H1 (cell line): ENCODE measurements around the gene TMPRSS9. TPM values are rescaled to one million over a fixed set of nuclear protein-coding genes. Genes with fewer than 3 reads are reported as not detected.

Experiments used
- CTCF ChIA-PET: fragments of 300-600 bp; sonication (Branson Sonifier 250); formaldehyde crosslinking; loops from one replicate; lab custom pipeline; 2021; ENCODE audit not compliant: partially characterized antibody; lab: Charles Lee
- POLR2A ChIA-PET: fragments of 300-600 bp; sonication (Branson Sonifier 250); formaldehyde crosslinking; loops from one replicate; lab custom pipeline; 2021; ENCODE audit warnings: inconsistent platforms; ENCODE audit not compliant: partially characterized antibody; lab: Charles Lee
- DNase-seq, 2 experiments: peaks; one replicate each; pipeline versions ENCODE4 v3.0.0 to v3.0.0-alpha.2; 2010 to 2022; ENCODE audit warnings: low spot score in 2 of 2, low read depth in 1 of 2, mixed read lengths in 1 of 2
- FAIRE-seq: peaks from 2 replicates; lab custom pipeline; 2011; peaks lifted over from hg19 to GRCh38; lab: Jason Lieb, UNC
- H2AFZ ChIP-seq: 2 replicates; pipeline ENCODE4 v1.8.1; 2012; ENCODE audit warnings: low read length, inconsistent platforms
- H2AK5ac ChIP-seq: 2 replicates; pipeline ENCODE4 v1.6.1; 2013; ENCODE audit warnings: low read depth, low read length
- H2BK120ac ChIP-seq: replicated peaks from 2 replicates; pipeline ENCODE3; 2013; ENCODE audit warnings: low read depth, low read length, inconsistent platforms
- H2BK12ac ChIP-seq: 2 replicates; pipeline ENCODE4 v1.6.1; 2013; ENCODE audit warnings: low read depth, low read length
- H2BK15ac ChIP-seq: 2 replicates; pipeline ENCODE4 v1.6.1; 2013; ENCODE audit warnings: low read length
- H2BK20ac ChIP-seq: 2 replicates; pipeline ENCODE4 v1.6.1; 2013; ENCODE audit warnings: low read length
- H2BK5ac ChIP-seq: 2 replicates; pipeline ENCODE4 v1.6.1; 2013; ENCODE audit warnings: low read depth, low read length
- H3K14ac ChIP-seq: 2 replicates; pipeline ENCODE4 v1.6.1; 2013; ENCODE audit warnings: inconsistent platforms; ENCODE audit not compliant: insufficient read length
- H3K18ac ChIP-seq: 2 replicates; pipeline ENCODE4 v1.6.1; 2013; ENCODE audit warnings: low read length; ENCODE audit errors: extremely low read depth
- H3K23ac ChIP-seq: 2 replicates; pipeline ENCODE4 v1.6.1; 2013; ENCODE audit warnings: inconsistent platforms; ENCODE audit not compliant: insufficient read length
- H3K23me2 ChIP-seq: 2 replicates; pipeline ENCODE4 v1.6.1; 2013; ENCODE audit warnings: low read depth, low read length
- H3K27ac ChIP-seq: 2 replicates; pipeline ENCODE4 v1.6.1; 2011; ENCODE audit warnings: low read depth, low read length, inconsistent platforms
- H3K27me3 ChIP-seq, 4 experiments: replicated peaks in 1 of 4; 1 replicate in 1 of 4; 2 replicates in 3 of 4; pipeline versions ENCODE4 v1.6.1 to v1.8.1; 2011 to 2013; ENCODE audit warnings: low read length in 3 of 4, mild to moderate bottlenecking in 3 of 4, inconsistent platforms in 2 of 4, mixed read lengths in 2 of 4, moderate library complexity in 1 of 4; ENCODE audit not compliant: control insufficient read depth in 3 of 4, insufficient read depth in 3 of 4; ENCODE audit errors: extremely low read depth in 1 of 4
- H3K36me3 ChIP-seq, 4 experiments: 2 replicates each; pipeline versions ENCODE4 v1.6.1 to v1.8.1; 2011 to 2013; ENCODE audit warnings: mild to moderate bottlenecking in 4 of 4, low read length in 3 of 4, moderate library complexity in 2 of 4, control low read depth in 1 of 4, inconsistent platforms in 1 of 4; ENCODE audit not compliant: insufficient read depth in 4 of 4, control insufficient read depth in 2 of 4
- H3K4ac ChIP-seq: replicated peaks from 2 replicates; pipeline ENCODE3; 2013; ENCODE audit warnings: low read length, low read depth, mixed read lengths, inconsistent platforms; ENCODE audit not compliant: insufficient read length
- H3K4me1 ChIP-seq, 4 experiments: replicated peaks in 1 of 4; 1 replicate in 1 of 4; 2 replicates in 3 of 4; pipeline versions ENCODE4 v1.6.1 to v1.8.1; 2011 to 2013; ENCODE audit warnings: low read length in 3 of 4, inconsistent platforms in 2 of 4, mixed read lengths in 1 of 4; ENCODE audit not compliant: insufficient read depth in 4 of 4, control insufficient read depth in 3 of 4
- H3K4me2 ChIP-seq, 2 experiments: 2 replicates each; pipeline versions ENCODE4 v1.6.1 to v1.8.1; 2011 to 2013; ENCODE audit warnings: low read depth in 2 of 2, low read length in 2 of 2, control low read depth in 1 of 2, inconsistent platforms in 1 of 2, mild to moderate bottlenecking in 1 of 2; ENCODE audit not compliant: insufficient read depth in 1 of 2
- H3K4me3 ChIP-seq, 4 experiments: fragments of 200-600, 300-600 bp in 1 of 4; sonication (generic), shearing (Covaris generic), sonication (Bioruptor Twin) in 1 of 4; 2 replicates each; pipeline versions ENCODE4 v1.5.1 to v1.8.1; 2011 to 2016; ENCODE audit warnings: low read length in 4 of 4, low read depth in 3 of 4, control low read depth in 2 of 4, inconsistent platforms in 2 of 4, mild to moderate bottlenecking in 2 of 4, mixed read lengths in 1 of 4, moderate library complexity in 1 of 4; ENCODE audit not compliant: insufficient read depth in 2 of 4; ENCODE audit errors: extremely low read depth in 1 of 4
- H3K56ac ChIP-seq: replicated peaks from 2 replicates; pipeline ENCODE3; 2013; ENCODE audit warnings: low read depth, mild to moderate bottlenecking, mixed read lengths, low read length, inconsistent platforms; ENCODE audit not compliant: insufficient read length
- H3K79me1 ChIP-seq: 2 replicates; pipeline ENCODE4 v1.6.1; 2013; ENCODE audit warnings: low read depth, low read length, control low read depth
- H3K79me2 ChIP-seq, 2 experiments: 2 replicates each; pipeline versions ENCODE4 v1.6.1 to v1.8.1; 2012 to 2013; ENCODE audit warnings: low read length in 2 of 2, mild to moderate bottlenecking in 2 of 2, inconsistent platforms in 1 of 2; ENCODE audit not compliant: insufficient read depth in 2 of 2, control insufficient read depth in 1 of 2
- H3K9ac ChIP-seq, 4 experiments: replicated peaks in 1 of 4; 1 replicate in 1 of 4; 2 replicates in 3 of 4; pipeline versions ENCODE4 v1.6.1 to v1.8.1; 2011 to 2013; ENCODE audit warnings: low read depth in 3 of 4, low read length in 3 of 4, control low read depth in 2 of 4, mild to moderate bottlenecking in 2 of 4, moderate library complexity in 2 of 4, inconsistent platforms in 1 of 4; ENCODE audit errors: extremely low read depth in 1 of 4
- H3K9me3 ChIP-seq, 2 experiments: 2 replicates each; pipeline versions ENCODE4 v1.6.1 to v1.8.1; 2012 to 2013; ENCODE audit warnings: mild to moderate bottlenecking in 2 of 2, moderate library complexity in 2 of 2, control low read depth in 1 of 2, inconsistent platforms in 1 of 2, low read depth in 1 of 2, low read length in 1 of 2, mixed read lengths in 1 of 2; ENCODE audit not compliant: insufficient read depth in 2 of 2
- H4K20me1 ChIP-seq, 2 experiments: replicated peaks in 1 of 2; 2 replicates each; pipeline versions ENCODE3 to v1.8.1; 2011 to 2013; ENCODE audit warnings: inconsistent platforms in 2 of 2, low read length in 2 of 2, mild to moderate bottlenecking in 1 of 2; ENCODE audit not compliant: insufficient read depth in 2 of 2, control insufficient read depth in 1 of 2
- H4K5ac ChIP-seq: 2 replicates; pipeline ENCODE4 v1.6.1; 2013; ENCODE audit warnings: low read length, low read depth, mixed read lengths, inconsistent platforms; ENCODE audit not compliant: insufficient read length
- H4K8ac ChIP-seq: 2 replicates; pipeline ENCODE4 v1.8.0; 2013; ENCODE audit warnings: mild to moderate bottlenecking, moderate library complexity, low read length, inconsistent platforms; ENCODE audit not compliant: insufficient read depth; ENCODE audit errors: extremely low read depth
- H4K91ac ChIP-seq: replicated peaks from 2 replicates; pipeline ENCODE3; 2013; ENCODE audit warnings: low read length, mixed read lengths, inconsistent platforms; ENCODE audit not compliant: insufficient read length
- GABPA ChIP-seq: IDR thresholded peaks from 2 replicates; pipeline ENCODE4 v1.6.1; 2011; ENCODE audit warnings: mild to moderate bottlenecking, low read length, moderate library complexity, borderline replicate concordance; ENCODE audit not compliant: insufficient read depth
- HDAC2 ChIP-seq, 2 experiments: fragments of 300-600 bp in 1 of 2; sonication (generic) in 1 of 2; IDR thresholded peaks; 2 replicates each; pipeline ENCODE4 v1.6.1; 2011 to 2012; ENCODE audit warnings: low read depth in 2 of 2, low read length in 2 of 2, mild to moderate bottlenecking in 2 of 2, moderate library complexity in 2 of 2, borderline replicate concordance in 1 of 2, inconsistent platforms in 1 of 2
- KDM1A ChIP-seq: fragments of 200-600, 300-600 bp; sonication (generic); IDR thresholded peaks from 2 replicates; pipeline ENCODE4 v1.7.1; 2016; ENCODE audit warnings: mild to moderate bottlenecking, low read length, borderline replicate concordance
- MAFK ChIP-seq: IDR thresholded peaks from 2 replicates; pipeline ENCODE4 v1.6.1; 2012; ENCODE audit warnings: low read depth, mild to moderate bottlenecking, improper control_type of control experiment, low read length
- PHF8 ChIP-seq: fragments of 200-600 bp; sonication (generic); conservative IDR thresholded peaks from 2 replicates; pipeline ENCODE4 v1.7.1; 2012; ENCODE audit warnings: low read depth, mild to moderate bottlenecking, inconsistent platforms, low read length, moderate library complexity
- SIRT6 ChIP-seq: IDR thresholded peaks from one replicate; pipeline ENCODE4 v1.7.1; 2012; ENCODE audit warnings: low read length, inconsistent platforms
- SRF ChIP-seq: IDR thresholded peaks from 2 replicates; pipeline ENCODE4 v1.6.1; 2011; ENCODE audit warnings: mild to moderate bottlenecking, low read depth, low read length, moderate library complexity
- TCF12 ChIP-seq: IDR thresholded peaks from 2 replicates; pipeline ENCODE4 v1.6.1; 2011; ENCODE audit warnings: low read depth, mild to moderate bottlenecking, low read length
- WGBS, 2 experiments: shearing (Covaris generic) in 1 of 2; methylation state at CpG; one replicate each; pipeline versions ENCODE4 v1.1.6 to v1.1.7; 2013 to 2015; ENCODE audit warnings: low lambda C conversion rate in 2 of 2, mixed read lengths in 2 of 2, inconsistent platforms in 1 of 2, low coverage in 1 of 2, missing lambda C conversion rate in 1 of 2; ENCODE audit not compliant: insufficient replicate concordance in 2 of 2, insufficient coverage in 1 of 2, insufficient read length in 1 of 2; ENCODE audit errors: extremely low coverage in 1 of 2, missing lambda C conversion rate in 1 of 2; 5-methylcytosine and 5-hydroxymethylcytosine counted together
- polyA plus RNA-seq, 7 experiments: library from polyadenylated mRNA; depleted of rRNA in 3 of 7; stranded (reverse) in 5 of 7; unstranded in 2 of 7; fragments of >200 nt in 5 of 7; fragments of 200-250 nt in 2 of 7; gene quantifications; 1 replicate in 5 of 7; 2 replicates in 1 of 7; 4 replicates in 1 of 7; pipeline versions ENCODE4 v1.2.1 to v1.2.3, GENCODE V29; 2011 to 2013; ENCODE audit warnings: missing spikeins in 2 of 7, mixed read lengths in 2 of 7
- total RNA-seq: library from RNA; stranded (reverse); fragmentation: NEBNext Ultra II Directional; extraction: Animal tissue kit (Norgen Biotek cat#: 25700); gene quantifications from 2 replicates; pipeline ENCODE4 v1.2.1, GENCODE V29; 2021
- TF ChIP-seq, protein P1 (sequence below): IDR thresholded peaks from 2 replicates; pipeline ENCODE4 v1.6.1; 2012; ENCODE audit warnings: inconsistent platforms

TMPRSS9 gene
- total and polyA plus RNA-seq, 2 of the 8 experiments (the other 6 are each of a cell fraction or from before 2014, with no cell fraction given): 0.15 to 0.19 TPM

DNA sequence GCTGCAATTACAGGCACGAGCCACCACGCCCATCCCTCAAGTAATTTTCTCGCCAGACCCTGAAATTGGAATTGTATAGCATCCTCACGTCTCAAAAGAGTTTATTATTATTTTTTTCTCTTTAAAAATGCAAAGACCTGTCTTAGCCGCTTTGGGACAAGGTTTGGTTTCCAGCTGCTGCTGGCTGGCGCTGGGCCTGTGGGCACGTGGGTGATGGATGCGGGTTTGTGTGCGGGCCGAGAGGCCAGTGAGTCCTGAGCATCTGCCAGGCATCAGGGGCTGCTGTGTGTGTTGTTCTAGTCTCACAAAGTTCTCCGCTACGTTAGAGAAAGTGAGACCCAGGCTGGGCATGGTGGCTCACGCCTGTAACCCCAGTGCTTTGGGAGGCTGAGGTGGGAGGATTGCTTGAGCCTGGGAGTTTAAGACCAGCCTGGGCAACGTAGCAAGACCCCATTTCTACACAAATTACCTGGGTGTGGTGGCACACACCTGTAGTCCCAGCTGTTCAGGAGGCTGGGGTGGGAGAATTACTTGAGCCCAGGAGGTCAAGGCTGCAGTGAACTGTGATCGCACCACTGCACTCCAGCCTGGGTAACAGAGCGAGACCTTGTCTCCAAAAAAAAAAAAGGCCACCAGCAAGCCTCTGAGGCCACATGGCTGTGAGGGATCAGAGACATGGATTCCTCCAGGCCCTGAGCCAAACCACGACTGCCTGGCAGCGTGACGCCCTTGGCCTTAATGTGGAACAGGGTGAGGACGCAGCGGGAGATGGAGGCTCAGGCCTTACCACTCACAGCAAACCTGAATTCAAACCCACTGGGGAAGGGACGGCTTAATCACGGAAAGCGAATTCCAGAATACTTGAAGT lies 4.7 kb upstream of the TMPRSS9 start:
- H3K9ac ChIP-seq: no peak overlapping the region
- H3K36me3 ChIP-seq: peaks cover 0 to 7% (median 0%) of the 10 kb centered on the region in 4 experiments; a peak in 2 of 8 replicates
- H2BK20ac ChIP-seq: no peak overlapping the region
- H2BK120ac ChIP-seq: no peak overlapping the region
- no peak overlapping the region for H3K27ac ChIP-seq
- no peak overlapping the region for H2BK5ac ChIP-seq
- H2BK15ac ChIP-seq: no peak overlapping the region
- ChIA-PET POLR2A (interaction anchor here (1.1 to 1.9 kb wide), 5 partner anchors 10 to 86 kb away, joined by 3 to 9 read pairs (median 5); no protein-coding TSS in a partner anchor), CTCF (interaction anchor here (0.7 to 4.3 kb wide), 7 partner anchors 15 to 400 kb away, joined by 3 to 18 read pairs (median 4); no protein-coding TSS in a partner anchor)
- H4K20me1 ChIP-seq: peaks cover 0 to 10% of the 10 kb centered on the region in 2 experiments
- H3K4me1 ChIP-seq: peaks cover 0 to 3% (median 0%) of the 10 kb centered on the region in 4 experiments; a peak in 1 of 7 replicates
- no peak overlapping the region for H2BK12ac ChIP-seq
- no peak overlapping the region for H2AFZ ChIP-seq
- H3K23me2 ChIP-seq: peaks cover 18% of the 10 kb centered on the region; the same call in 1 of the 2 replicates
- H3K79me1 ChIP-seq: no peaks in the 10 kb centered on the region
- no peak overlapping the region for H3K4me2 ChIP-seq
- H3K27me3 ChIP-seq: peaks cover 0 to 3% (median under 1%) of the 10 kb centered on the region in 4 experiments; a peak in 4 of 7 replicates
- H4K5ac ChIP-seq: no peak overlapping the region
- WGBS, 2 experiments: 90% methylated on average over 24 of the region's 24 CpGs; no CpG with 5 or more reads in 1 of the 2 experiments
- H3K4ac ChIP-seq: no peak overlapping the region
- no peak overlapping the region for H4K91ac ChIP-seq
- no peak for FAIRE-seq
- no peaks in the 10 kb centered on the region for H3K79me2 ChIP-seq
- no peak overlapping the region for H2AK5ac ChIP-seq
- H3K14ac ChIP-seq: no peak overlapping the region
- H3K23ac ChIP-seq: no peak overlapping the region
- DNase-seq: no peak
- no peak overlapping the region; the same call in 1 of the 2 replicates for H4K8ac ChIP-seq
- H3K56ac ChIP-seq: no peak overlapping the region
- H3K9me3 ChIP-seq: no peaks in the 10 kb centered on the region
- H3K18ac ChIP-seq: no peak overlapping the region
- H3K4me3 ChIP-seq: no peak overlapping the region
- no peak for TF ChIP-seq KDM1A
- no peak for TF ChIP-seq HDAC2 (IDR thresholded peaks at IDR 0.05; ENCODE audit: borderline replicate concordance in 1 of 2, low read depth in 2 of 2, low read length in 2 of 2)
- no peak for TF ChIP-seq TCF12
- no peak for TF ChIP-seq SIRT6
- no peak for TF ChIP-seq MAFK
- TF ChIP-seq SRF: no peak
- TF ChIP-seq PHF8: no peak
- no peak for TF ChIP-seq GABPA
- TF ChIP-seq, protein P1, sequence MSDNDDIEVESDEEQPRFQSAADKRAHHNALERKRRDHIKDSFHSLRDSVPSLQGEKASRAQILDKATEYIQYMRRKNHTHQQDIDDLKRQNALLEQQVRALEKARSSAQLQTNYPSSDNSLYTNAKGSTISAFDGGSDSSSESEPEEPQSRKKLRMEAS: no peak
